DND-41 (cell line): ENCODE results near the gene TMEM198.

Experiments
- ATAC-seq: fragments of 200-7000 bp; cut with Tn5 transposase; 3 replicates; pipeline ENCODE4 v1.9.1; 2021; ENCODE audit warnings: low read depth; ENCODE audit not compliant: insufficient read depth
- DNase-seq: peaks from one replicate; pipeline ENCODE4 v3.0.0-alpha.2; 2020
- H2AFZ ChIP-seq: 2 replicates; pipeline ENCODE4 v1.6.0; 2012; ENCODE audit warnings: low read depth, low read length
- H3K27ac ChIP-seq: 2 replicates; pipeline ENCODE4 v1.5.1; 2012; ENCODE audit warnings: low read length, inconsistent platforms
- H3K27me3 ChIP-seq: fragments of 200-600 bp; sonication (generic); 2 replicates; pipeline ENCODE4 v1.6.0; 2012; ENCODE audit warnings: low read length, mild to moderate bottlenecking, inconsistent platforms; ENCODE audit not compliant: insufficient read depth, poor library complexity
- H3K36me3 ChIP-seq: 2 replicates; pipeline ENCODE4 v1.5.1; 2012; ENCODE audit warnings: low read length, inconsistent platforms; ENCODE audit not compliant: insufficient read depth
- H3K4me1 ChIP-seq: 2 replicates; pipeline ENCODE4 v1.5.1; 2012; ENCODE audit warnings: mild to moderate bottlenecking, low read length; ENCODE audit not compliant: insufficient read depth
- H3K4me2 ChIP-seq: 2 replicates; pipeline ENCODE4 v1.6.0; 2012; ENCODE audit warnings: mild to moderate bottlenecking, moderate library complexity, low read length, inconsistent platforms; ENCODE audit not compliant: insufficient read depth
- H3K4me3 ChIP-seq, 2 experiments: fragments of 200-600 bp in 1 of 2; shearing (Covaris generic) in 1 of 2; 2 replicates each; pipeline ENCODE4 v1.5.1; 2012 to 2016; ENCODE audit warnings: inconsistent platforms in 2 of 2, low read length in 2 of 2, mild to moderate bottlenecking in 2 of 2, low read depth in 1 of 2, moderate library complexity in 1 of 2
- H3K79me2 ChIP-seq: 2 replicates; pipeline ENCODE4 v1.6.0; 2012; ENCODE audit warnings: low read length, inconsistent platforms; ENCODE audit not compliant: insufficient read depth
- H3K9ac ChIP-seq: 2 replicates; pipeline ENCODE4 v1.6.0; 2012; ENCODE audit warnings: low read depth, mild to moderate bottlenecking, inconsistent platforms, low read length, moderate library complexity
- H3K9me3 ChIP-seq: 2 replicates; pipeline ENCODE4 v1.5.1; 2012; ENCODE audit warnings: low read length, moderate library complexity, mild to moderate bottlenecking, inconsistent platforms; ENCODE audit not compliant: insufficient read depth, severe bottlenecking
- H4K20me1 ChIP-seq: 2 replicates; pipeline ENCODE4 v1.6.0; 2012; ENCODE audit warnings: low read length; ENCODE audit not compliant: insufficient read depth
- CTCF ChIP-seq: IDR thresholded peaks from 2 replicates; pipeline ENCODE4 v1.5.1; 2012; ENCODE audit warnings: borderline replicate concordance, low read length, moderate library complexity, mild to moderate bottlenecking; ENCODE audit not compliant: poor library complexity, severe bottlenecking; ENCODE audit errors: extremely low read depth
- EZH2 ChIP-seq: IDR thresholded peaks from 3 replicates; pipeline ENCODE4 v1.6.1; 2012; ENCODE audit warnings: borderline replicate concordance, low read depth, mild to moderate bottlenecking, moderate library complexity, low read length, inconsistent platforms; ENCODE audit not compliant: severe bottlenecking

Gene TMEM198

DNA sequence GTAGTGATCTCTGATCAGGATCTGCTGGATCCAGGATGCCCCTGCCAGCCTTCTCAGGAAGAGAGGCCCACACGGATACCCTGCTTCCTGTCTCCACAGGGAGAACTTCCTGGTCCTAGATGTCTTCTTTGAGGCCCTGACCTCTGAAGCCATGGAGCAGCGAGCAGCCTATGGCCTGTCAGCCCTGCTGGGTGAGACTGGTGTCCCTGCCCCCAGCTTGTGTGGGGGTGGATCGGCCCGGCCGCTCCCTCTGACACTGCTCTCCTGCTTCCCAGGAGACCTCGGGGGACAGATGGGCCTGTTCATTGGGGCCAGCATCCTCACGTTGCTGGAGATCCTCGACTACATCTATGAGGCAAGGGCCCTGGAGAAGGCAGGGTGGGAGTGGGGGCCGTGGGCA, 6.9 kb upstream of the TMEM198 start:
- Histone ChIP-seq H3K4me3 (no peak overlapping the region), H3K4me1 (peaks cover 10% of the 10 kb centered on the region), H3K9me3 (no peaks in the 10 kb centered on the region), H3K9ac (no peak overlapping the region), H3K27me3 (peaks cover 7% of the 10 kb centered on the region), H4K20me1 (peaks cover 23% of the 10 kb centered on the region), H3K36me3 (peaks cover 21% of the 10 kb centered on the region), H2AFZ (no peak overlapping the region), H3K4me2 (no peak overlapping the region), H3K79me2 (no peaks in the 10 kb centered on the region), H3K27ac (no peak overlapping the region)
- TF ChIP-seq CTCF (no peak), EZH2 (no peak)
- DNase-seq: no peak
- no peak for ATAC-seq

DNA sequence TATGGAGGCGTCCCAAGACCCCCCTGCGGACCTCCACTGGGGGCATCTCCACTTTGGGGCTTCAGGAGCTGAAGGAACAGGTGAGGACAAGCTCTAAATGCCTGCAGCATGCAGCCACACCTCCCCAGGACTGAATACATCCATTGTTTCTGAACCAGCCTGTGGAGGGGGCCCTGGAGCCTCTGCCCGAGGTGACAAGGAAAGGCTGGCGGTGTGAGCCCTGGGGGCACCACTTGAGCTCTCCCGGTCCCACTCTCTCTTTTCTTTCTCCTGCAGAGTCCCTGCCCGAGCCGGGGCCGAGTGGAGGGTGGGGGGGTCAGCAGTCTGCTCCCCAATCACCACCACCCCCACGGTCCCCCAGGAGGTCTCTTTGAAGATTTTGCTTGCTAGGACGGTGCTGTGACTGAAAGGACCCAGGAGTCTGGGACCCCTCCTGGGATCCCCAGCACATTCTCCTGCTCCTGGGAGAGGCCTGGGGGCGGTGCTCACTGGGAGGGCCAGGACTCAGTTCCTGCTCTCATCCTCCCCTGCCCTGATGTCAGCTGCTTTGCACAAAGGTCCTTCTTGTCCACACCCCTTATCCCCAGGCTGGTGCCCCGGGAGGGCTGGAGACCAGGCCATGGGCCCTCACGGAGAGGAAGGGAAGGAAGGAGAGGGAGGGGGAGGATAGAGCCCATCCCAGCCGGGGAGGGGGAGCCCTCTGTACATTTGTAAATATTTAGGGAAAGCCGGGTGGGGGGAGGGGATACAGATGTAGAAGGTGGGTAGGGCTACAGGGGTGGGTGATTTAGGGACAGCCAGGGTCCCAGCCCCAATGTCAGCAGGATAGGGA, 6.0 kb upstream of the TMEM198 start:
- Histone ChIP-seq H3K4me2 (no peak overlapping the region), H3K9ac (no peak overlapping the region), H3K4me3 (no peak overlapping the region), H3K9me3 (no peaks in the 10 kb centered on the region), H3K4me1 (peaks cover 19% of the 10 kb centered on the region), H3K27me3 (no peaks in the 10 kb centered on the region), H2AFZ (no peak overlapping the region), H3K36me3 (peaks cover 21% of the 10 kb centered on the region), H3K79me2 (no peaks in the 10 kb centered on the region), H3K27ac (no peak overlapping the region), H4K20me1 (peaks cover 28% of the 10 kb centered on the region)
- DNase-seq (no peak), ATAC-seq (no peak)
- TF ChIP-seq EZH2 (no peak), CTCF (no peak)

- no peak overlapping the region for H3K4me2 ChIP-seq
- H3K36me3 ChIP-seq: peaks cover 21% of the 10 kb centered on the region
- no peaks in the 10 kb centered on the region for H3K27me3 ChIP-seq
- H3K79me2 ChIP-seq: no peaks in the 10 kb centered on the region
- H3K4me3 ChIP-seq: no peak overlapping the region
- H3K9me3 ChIP-seq: no peaks in the 10 kb centered on the region
- no peak overlapping the region for H2AFZ ChIP-seq
- H3K27ac ChIP-seq: no peak overlapping the region
- peaks cover 22% of the 10 kb centered on the region for H3K4me1 ChIP-seq
- DNase-seq: no peak
- TF ChIP-seq EZH2 (no peak), CTCF (no peak)
- H4K20me1 ChIP-seq: peaks cover 25% of the 10 kb centered on the region
- no peak for ATAC-seq
- no peak overlapping the region for H3K9ac ChIP-seq
Observed at GRCh38 chr2:219538504-219538951, 5.3 kb upstream of the TMEM198 start.
